DMS153 treated with DMSO at 0.1 percent for 48 hours (cell line): ENCODE results near the gene CYBA.

Experiments used
- DNase-seq: peaks from one replicate; lab custom pipeline; 2025; ENCODE audit not compliant: unreplicated experiment; lab: John Stamatoyannopoulos, UW

CYBA gene

DNA sequence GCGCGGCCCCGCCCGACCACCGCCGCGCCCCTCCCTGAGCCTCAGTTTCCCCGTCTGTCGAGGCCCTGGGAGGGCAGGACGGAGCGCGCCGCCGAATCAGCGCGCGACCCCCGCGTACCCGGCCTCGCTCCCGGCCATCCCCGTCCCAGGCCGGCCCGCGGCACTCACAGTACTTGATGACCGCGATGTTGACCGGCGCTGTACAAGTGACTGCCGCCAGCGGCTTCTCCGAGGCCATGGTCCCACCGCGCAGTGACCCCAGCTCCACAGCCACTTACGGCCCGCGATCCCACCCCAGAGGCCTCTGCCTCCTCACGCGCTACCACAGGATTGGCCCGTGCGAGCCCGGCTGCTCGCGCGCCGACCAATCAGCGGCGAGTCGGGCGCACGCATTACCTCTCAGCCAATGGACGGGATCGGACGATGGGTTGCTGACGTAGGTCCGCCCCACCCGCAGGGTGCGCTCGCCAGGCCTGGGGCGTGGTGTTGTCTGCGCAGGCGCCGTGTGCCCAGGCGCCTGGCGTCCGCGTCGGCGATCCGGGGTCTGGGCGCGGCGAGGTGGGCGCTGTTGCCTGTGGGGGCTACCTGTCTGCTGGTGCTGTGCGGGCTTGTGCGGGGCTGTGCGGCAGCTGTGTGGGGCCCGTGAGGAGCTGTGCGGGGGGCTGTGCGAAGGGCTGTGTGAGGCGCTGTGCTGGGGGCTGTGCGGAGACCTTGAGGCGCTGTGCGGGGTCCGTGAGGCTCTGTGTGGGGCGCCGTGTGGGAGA is 12.2 kb upstream of the CYBA start, which contains the start of gene MVD:
MVD (minus strand) TSS at position 249 of the 764 bp plus-strand sequence; CDS start at position 238, 11 bp downstream.
- DNase-seq: peak; percentile 90

GRCh38 chr16:88662222-88662842 is 11.5 kb upstream of the CYBA start:
- DNase-seq: no peak

GRCh38 chr16:88661468-88661867 is 10.6 kb upstream of the CYBA start:
- no peak for DNase-seq

DNA sequence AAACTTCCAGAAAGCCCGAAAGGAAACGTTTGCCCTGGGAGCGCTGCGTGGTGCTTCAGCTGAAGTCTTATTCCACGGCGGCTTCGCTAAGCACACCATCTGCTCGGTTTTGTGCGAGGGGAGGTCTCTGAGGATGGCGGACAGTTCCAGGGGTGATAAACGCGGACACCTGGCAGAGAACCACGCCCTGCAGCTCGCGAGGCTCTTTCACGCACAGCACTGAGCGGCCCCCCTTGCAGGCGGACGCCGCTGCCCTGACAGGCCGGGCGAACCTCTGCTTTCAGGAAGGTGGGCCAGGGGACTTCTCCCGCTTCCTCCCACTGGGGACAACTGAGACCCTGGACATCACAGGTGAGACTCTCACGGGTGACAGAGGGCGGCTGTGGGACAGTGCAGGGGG is 8.3 kb upstream of the CYBA start:
- no peak for DNase-seq

- DNase-seq: no peak
These were observed 7.9 kb upstream of the CYBA start for GRCh38 chr16:88658714-88659113.

- no peak for DNase-seq
These were observed 6.5 kb upstream of the CYBA start for GRCh38 chr16:88657371-88657770.

DNA sequence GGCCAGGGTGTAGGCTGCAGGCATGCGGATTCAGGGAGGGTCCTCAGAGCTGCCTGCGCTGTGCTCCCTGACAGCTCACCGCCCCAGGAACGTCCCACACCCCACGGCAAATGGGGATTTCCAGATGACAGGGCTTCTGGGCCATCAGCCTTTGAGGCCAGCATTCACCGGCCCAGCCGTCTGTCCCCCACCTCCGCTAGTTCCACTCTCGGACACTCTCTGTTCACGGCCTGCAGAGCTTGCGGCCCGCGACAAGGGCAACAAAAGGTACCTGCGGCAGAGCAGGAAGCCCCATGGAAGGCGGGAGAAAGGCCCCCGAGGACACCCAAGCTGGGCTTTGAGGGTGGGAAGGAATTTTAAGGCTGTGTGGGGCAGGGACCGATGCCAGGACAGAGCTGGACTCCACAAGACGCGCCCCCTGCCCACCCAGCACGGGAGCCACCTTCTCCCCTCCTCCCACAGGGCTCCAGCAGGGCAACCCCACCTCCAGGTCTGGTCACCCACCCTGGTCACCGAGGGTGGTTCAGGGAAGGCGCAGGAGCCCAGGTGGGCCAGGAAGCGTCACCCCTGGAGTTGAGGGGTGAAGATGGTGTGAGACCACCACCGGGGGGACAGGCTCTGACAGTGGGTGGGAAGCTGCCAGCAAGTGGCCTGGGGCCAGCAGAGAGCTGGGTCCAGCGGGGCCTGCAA is 5.6 kb upstream of the CYBA start:
- no peak for DNase-seq

DNA sequence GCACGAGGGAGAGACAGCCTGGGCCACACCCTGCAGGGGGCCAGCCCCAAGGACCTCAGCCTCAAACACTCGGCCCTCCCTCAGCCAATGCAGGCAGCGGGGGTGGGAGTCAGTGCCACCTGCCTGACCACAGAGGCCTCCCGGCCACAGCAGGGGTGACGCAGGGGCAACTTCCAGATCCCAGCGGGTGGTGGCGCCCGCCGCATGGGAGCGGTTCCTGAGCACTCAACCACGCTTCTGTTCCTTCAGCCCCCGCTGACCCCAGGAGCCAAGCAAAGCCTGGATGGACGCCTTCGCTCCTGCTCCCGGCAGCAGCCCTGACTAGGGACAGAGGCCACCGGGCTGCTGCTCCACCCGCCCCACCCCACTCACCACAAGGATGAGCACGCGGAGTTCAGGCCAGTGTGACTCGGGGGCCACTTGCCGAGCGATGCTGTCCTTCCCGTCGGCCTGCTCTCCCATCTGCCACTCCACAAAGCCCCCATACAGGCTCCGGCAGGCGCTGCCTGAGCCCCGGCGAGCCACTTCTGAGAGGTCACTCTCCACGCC is 5.0 kb upstream of the CYBA start:
- DNase-seq: no peak

DNA sequence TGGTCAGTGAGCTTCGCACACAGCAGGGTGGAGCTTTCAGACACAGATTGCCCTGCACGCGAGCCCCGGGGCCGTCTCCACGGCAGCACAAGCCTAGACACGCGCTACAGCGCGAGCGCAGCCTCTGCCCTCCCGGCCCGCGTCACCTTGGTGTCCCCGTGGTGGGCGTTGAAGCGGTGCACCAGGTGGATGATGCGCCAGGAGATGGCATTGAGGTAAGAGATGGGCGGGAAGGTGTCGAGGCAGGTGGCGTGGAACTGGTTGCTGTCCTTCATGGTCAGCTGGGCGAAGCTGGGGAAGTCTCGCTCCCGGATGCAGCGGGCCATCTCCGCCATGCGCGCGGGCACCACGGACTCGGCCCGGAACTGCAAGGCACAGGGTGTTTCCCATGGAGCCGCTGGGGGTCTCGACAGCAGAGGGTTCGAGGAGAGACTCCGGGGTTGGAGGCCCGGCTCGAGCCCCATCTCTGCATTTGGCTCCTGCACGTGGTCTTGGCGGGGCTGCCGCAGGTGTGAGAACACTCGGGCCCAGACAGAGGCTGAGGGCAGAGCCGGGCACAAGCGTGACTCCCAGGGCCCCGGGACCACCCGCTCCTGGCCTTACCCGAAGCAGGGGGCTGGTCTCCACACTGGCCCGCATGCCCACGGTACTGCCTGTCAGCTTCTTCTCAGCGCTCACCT is 4.3 kb upstream of the CYBA start:
- DNase-seq: no peak

- DNase-seq: no peak
These were observed 3.7 kb upstream of the CYBA start for GRCh38 chr16:88654363-88655052.

- DNase-seq: no peak
These were observed 2.9 kb upstream of the CYBA start for GRCh38 chr16:88653596-88654362.

DNA sequence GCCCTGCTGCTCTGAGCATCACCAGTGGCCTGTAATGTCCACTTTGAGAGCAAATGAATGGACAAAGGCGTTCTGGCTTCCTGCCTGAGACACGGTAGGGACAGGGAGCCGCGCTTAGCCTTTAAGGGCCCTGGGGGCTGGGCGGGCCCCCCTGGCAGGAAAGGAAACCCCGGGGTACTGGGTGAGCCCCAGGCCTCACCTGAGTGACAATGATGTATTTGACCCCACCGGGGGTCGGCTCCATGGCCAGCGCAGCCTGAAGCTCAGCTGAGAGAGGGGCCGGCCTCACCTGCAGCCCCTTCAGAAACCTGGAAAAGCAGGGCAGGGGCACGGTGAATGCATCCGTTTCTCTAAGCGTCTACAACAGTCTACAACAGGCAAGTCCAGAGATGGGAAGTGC is 2.2 kb upstream of the CYBA start:
- no peak for DNase-seq

GRCh38 chr16:88652762-88653063 is 1.9 kb upstream of the CYBA start:
- no peak for DNase-seq

DNA sequence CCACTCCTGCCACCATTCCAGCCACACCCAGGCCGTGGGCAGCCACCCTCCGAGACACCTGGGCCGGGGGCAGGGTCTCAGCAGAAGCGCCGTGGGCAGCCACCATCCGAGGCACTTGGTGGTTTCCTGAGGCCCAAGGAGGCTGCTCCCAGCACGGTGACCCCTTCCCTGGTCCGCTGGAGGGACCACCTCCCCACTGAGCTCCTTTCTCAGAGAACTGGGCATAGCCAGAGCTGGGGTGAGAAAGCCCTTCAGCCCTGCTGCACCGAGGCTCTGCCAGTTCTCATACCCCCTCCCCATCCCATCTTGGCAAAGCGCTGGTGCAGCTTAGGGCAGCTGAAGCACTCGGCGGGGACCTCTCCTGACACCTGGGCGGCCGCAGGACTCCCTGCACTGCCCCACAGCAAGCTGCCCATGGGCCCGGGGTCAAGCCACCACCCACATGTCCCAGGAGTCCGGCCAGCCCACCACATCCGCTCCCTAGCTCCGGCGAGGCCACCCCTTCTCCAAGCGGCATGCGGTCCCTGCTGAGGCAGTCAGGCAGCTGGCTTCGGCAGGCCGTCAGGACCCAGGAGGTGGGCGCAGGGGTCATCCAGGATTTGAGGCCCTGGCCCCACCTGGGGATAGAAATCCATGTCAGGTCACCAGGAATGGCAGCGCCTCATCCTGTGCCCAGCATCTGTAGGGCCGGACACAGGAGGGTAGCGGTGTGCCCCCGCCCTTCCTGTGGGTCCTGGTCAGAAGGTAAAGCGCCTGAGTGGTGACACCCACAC is 1.3 kb upstream of the CYBA start:
- DNase-seq: no peak

DNA sequence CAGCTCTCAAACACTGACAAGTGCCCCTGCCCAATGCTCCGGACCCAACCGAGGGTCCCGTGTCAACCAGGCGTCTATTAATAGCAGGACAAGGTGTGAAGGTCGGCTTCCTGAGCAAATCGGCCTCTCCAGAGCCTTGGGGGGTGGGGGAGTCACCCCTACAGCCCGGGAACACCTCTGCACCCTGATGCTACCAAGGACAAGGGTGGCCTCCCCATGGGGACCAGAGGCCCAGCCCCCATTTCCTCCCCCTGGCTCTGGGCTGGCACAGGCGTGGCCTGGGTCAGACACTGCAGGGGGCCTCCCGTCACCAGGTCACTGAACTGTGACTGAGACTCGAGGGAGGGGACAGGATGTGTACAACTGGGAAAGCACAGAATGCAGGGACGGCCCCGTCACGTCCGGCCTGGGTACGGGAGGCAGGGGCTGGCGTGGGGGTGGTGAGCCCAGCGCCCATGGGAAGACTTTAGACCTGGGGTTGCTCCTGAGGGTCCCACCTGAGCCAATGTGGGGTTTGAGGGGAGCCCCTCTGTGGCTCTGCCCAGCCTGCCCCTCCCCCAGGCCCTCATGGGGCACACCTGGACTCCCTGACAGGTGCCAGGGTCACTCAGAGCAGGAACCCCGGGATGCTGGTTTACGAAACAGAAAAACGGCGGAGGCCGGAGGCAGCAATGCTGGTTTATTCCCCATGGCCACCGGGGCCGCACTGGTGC is 579 bp upstream of the CYBA start:
- DNase-seq: peak; percentile 70

- DNase-seq: no peak
These were observed 717 bp downstream of the CYBA start for GRCh38 chr16:88649924-88650748.

- peak; percentile 22 for DNase-seq
These were observed 1.5 kb downstream of the CYBA start for GRCh38 chr16:88649195-88649923.
